HUES6 (cell line): ENCODE results near the gene TMEM272.
"Not testable (repeated sequence)": the region's sequence is repeated elsewhere in the genome, so short reads cannot be mapped to it uniquely, and the experiment has no call there.

Experiments used
- H3K27ac ChIP-seq: 2 replicates; pipeline ENCODE4 v1.7.0; 2013; ENCODE audit warnings: low read depth, mild to moderate bottlenecking, low read length, inconsistent platforms
- H3K27me3 ChIP-seq: 2 replicates; pipeline ENCODE4 v1.6.1; 2013; ENCODE audit warnings: low read length; ENCODE audit not compliant: control insufficient read depth, insufficient read depth
- H3K36me3 ChIP-seq: 2 replicates; pipeline ENCODE4 v1.6.1; 2013; ENCODE audit warnings: low read length; ENCODE audit not compliant: control insufficient read depth, insufficient read depth
- H3K4me1 ChIP-seq: 2 replicates; pipeline ENCODE4 v1.6.1; 2013; ENCODE audit warnings: low read length; ENCODE audit not compliant: control insufficient read depth, insufficient read depth
- H3K4me3 ChIP-seq: 2 replicates; pipeline ENCODE4 v1.5.1; 2013; ENCODE audit warnings: low read depth, low read length
- H3K9ac ChIP-seq: one replicate; pipeline ENCODE4 v1.6.1; 2013; ENCODE audit warnings: mild to moderate bottlenecking, low read length
- H3K9me3 ChIP-seq: 2 replicates; pipeline ENCODE4 v1.6.1; 2013; ENCODE audit warnings: low read depth, low read length; ENCODE audit not compliant: control insufficient read depth, insufficient read depth

Gene TMEM272

DNA sequence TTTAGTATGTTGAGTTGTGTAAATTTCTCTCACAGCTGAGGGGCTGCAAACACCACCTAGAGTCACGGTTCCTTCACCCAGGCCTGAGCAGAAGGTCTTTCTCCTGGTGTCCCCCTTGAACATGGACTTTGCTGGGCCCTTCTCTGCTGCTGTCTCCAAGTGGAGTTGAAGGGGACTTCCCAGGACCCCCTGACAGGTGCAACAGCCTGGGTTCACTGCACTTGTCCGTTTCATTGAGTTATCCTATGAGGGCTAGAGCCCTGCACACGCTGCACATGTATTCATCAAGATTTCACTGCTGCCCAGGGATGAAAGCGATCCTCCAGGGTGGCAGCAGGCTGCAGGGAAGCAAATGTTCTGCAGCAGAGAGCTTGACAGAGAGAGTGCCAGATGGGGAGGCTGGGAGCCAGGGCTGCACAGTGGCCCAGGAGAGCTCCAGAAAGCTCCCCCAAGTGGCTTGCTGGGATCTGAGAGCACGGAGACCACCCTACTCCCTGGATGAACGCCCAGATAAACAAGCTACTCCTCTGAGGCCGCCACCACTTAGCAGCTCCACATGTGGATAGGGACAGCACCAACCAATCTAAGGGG is 10.3 kb downstream of the TMEM272 start:
- H3K27ac ChIP-seq: no peak overlapping the region
- no peak overlapping the region for H3K9ac ChIP-seq

DNA sequence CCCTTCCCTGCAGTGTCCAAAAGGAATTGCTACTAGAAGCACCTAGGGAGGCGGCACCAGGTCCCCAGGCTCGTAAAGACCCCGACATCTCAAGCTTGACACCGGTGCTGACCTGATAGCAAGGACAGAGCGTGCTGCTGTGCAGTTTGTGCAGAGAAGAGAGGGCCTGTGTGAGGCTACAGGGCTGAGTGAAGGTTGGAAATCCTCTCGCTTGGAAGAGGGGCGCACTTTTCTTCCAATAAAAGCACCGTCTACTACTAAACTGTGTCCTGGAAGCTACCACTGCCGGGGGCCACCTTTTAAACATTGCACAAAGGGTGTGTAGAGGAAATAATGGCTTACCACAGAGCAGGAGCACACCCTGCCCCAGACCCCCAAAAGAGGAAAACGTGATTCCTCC is 11.0 kb downstream of the TMEM272 start:
- Histone ChIP-seq H3K4me1 (no peaks in the 10 kb centered on the region), H3K27ac (no peak overlapping the region), H3K4me3 (no peak overlapping the region), H3K9ac (no peak overlapping the region), H3K36me3 (no peaks in the 10 kb centered on the region), H3K27me3 (no peaks in the 10 kb centered on the region), H3K9me3 (no peaks in the 10 kb centered on the region)

More for the DNA sequence above, 10.3 kb downstream of the TMEM272 start:
- Histone ChIP-seq H3K36me3 (no peaks in the 10 kb centered on the region), H3K9me3 (no peaks in the 10 kb centered on the region), H3K27me3 (no peaks in the 10 kb centered on the region), H3K4me1 (no peaks in the 10 kb centered on the region), H3K4me3 (no peak overlapping the region)

DNA sequence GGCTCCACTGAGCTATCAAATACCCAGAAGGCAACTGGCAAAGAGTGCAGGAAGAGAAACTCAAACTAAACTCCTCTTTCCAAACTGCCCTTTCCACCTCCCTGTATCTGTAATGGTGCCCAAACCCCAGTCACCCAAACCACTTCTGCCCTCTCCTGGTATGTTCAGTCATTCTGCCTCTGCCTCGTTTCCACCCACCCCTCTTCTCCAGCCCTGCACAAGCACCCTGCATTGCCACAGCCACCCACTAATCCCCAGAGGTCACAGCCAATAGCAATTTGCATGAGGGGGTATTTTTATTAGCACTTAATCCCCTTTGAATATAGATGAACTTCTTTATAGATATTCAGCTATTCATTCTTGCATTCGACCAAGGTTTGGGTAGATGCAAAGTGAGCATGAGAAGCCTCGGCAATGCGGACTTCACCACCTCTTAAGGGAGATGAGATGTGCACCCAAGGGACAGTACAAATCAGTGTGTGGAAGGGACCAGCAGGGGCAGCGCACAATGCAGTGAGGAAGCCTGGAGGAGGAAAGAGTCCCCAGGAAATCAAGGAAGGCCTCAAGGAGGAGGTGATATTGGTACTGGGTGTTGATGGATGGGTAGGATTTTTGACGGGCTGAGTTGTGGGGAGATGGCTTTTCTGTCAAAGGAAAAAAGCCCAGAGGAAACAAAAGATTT is 12.4 kb downstream of the TMEM272 start:
- no peak overlapping the region for H3K9ac ChIP-seq
- no peaks in the 10 kb centered on the region for H3K27me3 ChIP-seq
- H3K27ac ChIP-seq: no peak overlapping the region

GRCh38 chr13:51831519-51831918 is 13.5 kb downstream of the TMEM272 start:
- H3K4me1 ChIP-seq: no peaks in the 10 kb centered on the region

More for the DNA sequence above, 12.4 kb downstream of the TMEM272 start:
- Histone ChIP-seq H3K4me1 (no peaks in the 10 kb centered on the region), H3K9me3 (no peaks in the 10 kb centered on the region), H3K4me3 (no peak overlapping the region), H3K36me3 (no peaks in the 10 kb centered on the region)

GRCh38 chr13:51829568-51829899 is 15.4 kb downstream of the TMEM272 start:
- H3K9ac ChIP-seq: no peak overlapping the region

More at GRCh38 chr13:51831519-51831918, 13.5 kb downstream of the TMEM272 start:
- no peaks in the 10 kb centered on the region for H3K27me3 ChIP-seq
- H3K27ac ChIP-seq: no peak overlapping the region
- H3K9ac ChIP-seq: no peak overlapping the region
- no peaks in the 10 kb centered on the region for H3K9me3 ChIP-seq
- H3K36me3 ChIP-seq: no peaks in the 10 kb centered on the region
- H3K4me3 ChIP-seq: no peak overlapping the region

GRCh38 chr13:51828730-51829567 is 16.0 kb downstream of the TMEM272 start:
- no peak overlapping the region for H3K27ac ChIP-seq
- H3K4me1 ChIP-seq: peaks cover 13% of the 10 kb centered on the region
- no peaks in the 10 kb centered on the region for H3K36me3 ChIP-seq
- H3K27me3 ChIP-seq: no peaks in the 10 kb centered on the region
- no peak overlapping the region for H3K9ac ChIP-seq
- no peaks in the 10 kb centered on the region for H3K9me3 ChIP-seq
- no peak overlapping the region for H3K4me3 ChIP-seq

More at GRCh38 chr13:51829568-51829899, 15.4 kb downstream of the TMEM272 start:
- Histone ChIP-seq H3K27ac (no peak overlapping the region), H3K4me3 (no peak overlapping the region), H3K9me3 (no peaks in the 10 kb centered on the region), H3K36me3 (no peaks in the 10 kb centered on the region), H3K4me1 (peaks cover 13% of the 10 kb centered on the region), H3K27me3 (no peaks in the 10 kb centered on the region)

- H3K4me3 ChIP-seq: no peak overlapping the region
- no peaks in the 10 kb centered on the region for H3K36me3 ChIP-seq
- H3K9me3 ChIP-seq: no peaks in the 10 kb centered on the region
- peaks cover 13% of the 10 kb centered on the region for H3K4me1 ChIP-seq
- H3K27me3 ChIP-seq: no peaks in the 10 kb centered on the region
- H3K27ac ChIP-seq: no peak overlapping the region
- no peak overlapping the region for H3K9ac ChIP-seq
These were observed 17.7 kb downstream of the TMEM272 start for GRCh38 chr13:51827254-51827653.

DNA sequence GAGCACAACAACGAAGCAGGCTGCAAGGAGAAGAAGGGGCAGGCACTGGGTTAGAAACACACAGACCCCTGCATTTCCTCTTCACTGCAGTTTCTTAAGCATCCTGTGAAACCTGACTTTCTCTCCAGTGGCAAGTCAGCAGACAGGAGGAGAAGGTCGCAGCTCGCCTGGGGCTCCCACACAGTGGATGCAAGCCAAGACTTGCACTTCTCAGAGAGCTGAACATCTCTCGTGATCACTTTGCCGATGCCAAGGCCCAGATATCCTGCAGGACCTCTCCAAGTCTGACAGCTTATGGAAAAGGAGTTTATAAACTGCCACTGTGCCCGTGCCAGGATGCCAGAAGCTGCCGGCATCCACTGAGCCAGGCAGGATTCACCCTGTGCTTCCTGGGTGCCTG is 18.4 kb downstream of the TMEM272 start:
- H3K4me1 ChIP-seq: peaks cover 13% of the 10 kb centered on the region

GRCh38 chr13:51825681-51826254 is 19.2 kb downstream of the TMEM272 start:
- no peaks in the 10 kb centered on the region for H3K27me3 ChIP-seq
- peaks cover 13% of the 10 kb centered on the region for H3K4me1 ChIP-seq
- H3K36me3 ChIP-seq: no peaks in the 10 kb centered on the region
- H3K27ac ChIP-seq: no peak overlapping the region
- no peak overlapping the region for H3K9ac ChIP-seq
- no peak overlapping the region for H3K4me3 ChIP-seq
- H3K9me3 ChIP-seq: no peaks in the 10 kb centered on the region

More for the DNA sequence above, 18.4 kb downstream of the TMEM272 start:
- Histone ChIP-seq H3K36me3 (no peaks in the 10 kb centered on the region), H3K9me3 (no peaks in the 10 kb centered on the region), H3K4me3 (no peak overlapping the region), H3K27ac (no peak overlapping the region), H3K27me3 (no peaks in the 10 kb centered on the region), H3K9ac (no peak overlapping the region)

GRCh38 chr13:51825165-51825592 is 19.8 kb downstream of the TMEM272 start:
- H3K4me3 ChIP-seq: no peak overlapping the region
- H3K4me1 ChIP-seq: peaks cover 13% of the 10 kb centered on the region
- no peaks in the 10 kb centered on the region for H3K36me3 ChIP-seq
- H3K27ac ChIP-seq: no peak overlapping the region
- no peak overlapping the region for H3K9ac ChIP-seq
- H3K27me3 ChIP-seq: no peaks in the 10 kb centered on the region
- no peaks in the 10 kb centered on the region for H3K9me3 ChIP-seq

- H3K4me1 ChIP-seq: peaks cover 13% of the 10 kb centered on the region
- H3K27ac ChIP-seq, H3K9me3 ChIP-seq, H3K4me3 ChIP-seq, H3K9ac ChIP-seq, H3K27me3 ChIP-seq, H3K36me3 ChIP-seq: not testable (repeated sequence)
These were observed 20.3 kb downstream of the TMEM272 start for GRCh38 chr13:51824712-51825111.
